Left ventricle myocardium superior (tissue), 1 donor: ENCODE data around the gene TCEAL1. TPM values are rescaled to one million over a fixed set of nuclear protein-coding genes. Genes with fewer than 3 reads are reported as not detected.
"Not testable (repeated sequence)": the region's sequence is repeated elsewhere in the genome, so short reads cannot be mapped to it uniquely, and the experiment has no call there.

ENCODE experiments used
- ATAC-seq: fragments of 200-7000 bp; cut with Tn5 transposase; one replicate; pipeline ENCODE4 v1.9.1; 2020; ENCODE audit warnings: mild to moderate bottlenecking, moderate library complexity
- DNase-seq: peaks from one replicate; pipeline ENCODE4 v3.0.0-alpha.2; 2020
- intact Hi-C: fragments of 100-400 bp; cut with micrococcal nuclease; formaldehyde crosslinking; loops from one replicate; pipeline ENCODE4 v1.11.0; 2022
- long read RNA-seq: library from polyadenylated mRNA; unstranded; transcript quantifications from one replicate; pipeline ENCODE4 v2.0.0, GENCODE V29; 2021
- total RNA-seq: library from RNA; stranded (reverse); fragmentation: NEBNext Ultra II Directional; extraction: Animal tissue kit (Norgen Biotek cat#: 25700); gene quantifications from one replicate; pipeline ENCODE4 v1.2.1, GENCODE V29; 2021
- donor health status: DM: no; HTN: yes; CAD: no; lungs with severe emphysema.

Gene TCEAL1, protein sequence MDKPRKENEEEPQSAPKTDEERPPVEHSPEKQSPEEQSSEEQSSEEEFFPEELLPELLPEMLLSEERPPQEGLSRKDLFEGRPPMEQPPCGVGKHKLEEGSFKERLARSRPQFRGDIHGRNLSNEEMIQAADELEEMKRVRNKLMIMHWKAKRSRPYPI
- total RNA-seq, result 20.0 TPM
- long read RNA-seq, transcript TCEAL1-201 (3 exons, 1,164 nt), result major isoform, 6 of 22 reads
- long read RNA-seq, partial matches to known transcripts, result 3 of 22 reads
- long read RNA-seq, other reads (novel, unspliced or antisense), result 8 of 22 reads

DNA sequence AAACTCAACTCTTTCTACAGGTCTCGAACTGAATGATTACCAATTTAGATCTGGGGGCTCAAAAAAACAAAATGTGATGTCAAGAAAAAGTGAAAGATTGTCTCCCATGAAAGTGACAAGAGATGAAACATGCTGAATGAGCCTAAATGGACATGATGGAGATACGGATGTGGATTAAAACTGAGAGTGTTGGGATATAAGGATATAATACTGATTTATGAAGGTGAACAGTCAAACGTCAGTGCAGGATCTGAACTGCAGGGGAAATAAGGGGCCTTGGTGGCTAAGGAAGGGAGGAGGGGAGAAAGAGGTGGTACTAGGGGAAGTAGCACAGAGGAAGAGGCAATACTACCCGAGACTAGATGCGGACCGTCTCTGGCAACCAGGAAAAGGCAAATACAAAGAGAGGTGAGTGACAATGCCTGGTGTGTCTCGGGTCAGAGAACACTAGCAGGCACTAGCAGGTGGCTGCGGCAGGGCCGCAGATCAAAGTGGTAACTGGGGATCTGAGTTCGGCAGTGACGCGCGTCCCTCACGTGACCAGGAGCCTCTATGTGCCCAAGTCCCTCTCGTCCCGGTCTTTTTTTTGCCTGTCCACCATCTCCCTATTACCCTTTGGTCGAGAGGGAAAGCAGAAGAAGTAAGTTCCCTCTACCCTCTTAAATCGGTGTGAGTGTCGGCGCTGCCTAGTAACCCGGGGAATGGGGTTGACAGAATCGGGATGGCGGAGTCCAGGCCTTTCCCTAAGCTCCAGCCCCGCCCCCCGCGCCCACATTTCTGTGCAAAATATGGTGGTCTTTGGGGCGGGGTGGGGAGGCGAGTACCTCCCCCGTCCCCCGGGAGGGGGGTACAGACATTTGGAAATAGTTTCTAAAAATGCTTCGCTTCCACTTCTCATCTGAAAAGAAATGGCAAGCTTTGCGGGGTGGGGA is at the start of gene TCEAL1:
TCEAL1 (plus strand) TSS at position 590 of the 932 bp plus-strand sequence. CDS start 942 bp downstream, outside the sequence.
- intact Hi-C loops, result no loop called here
- ATAC-seq, result peak; percentile 75
- DNase-seq, result peak; percentile 78

DNA sequence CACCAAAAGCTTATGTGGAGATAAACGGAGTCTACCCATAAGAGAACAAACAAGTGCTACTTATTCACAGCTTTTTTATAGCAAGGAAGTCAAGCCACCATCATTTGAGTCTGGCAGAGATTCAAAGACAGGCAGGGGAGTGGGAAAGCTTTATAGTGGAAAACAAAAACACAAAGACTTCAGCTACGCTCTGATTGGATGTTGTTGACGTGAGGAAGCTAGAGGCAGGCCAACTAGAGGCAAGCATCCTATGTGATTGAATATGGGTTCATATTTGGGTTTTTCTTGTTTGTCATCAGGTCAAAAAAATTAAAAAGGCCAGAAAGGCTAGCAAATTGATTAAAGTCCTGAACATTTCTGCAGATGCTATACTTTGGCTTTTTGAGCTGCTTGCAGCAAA is 44.2 kb upstream of the TCEAL1 start:
- DNase-seq, result no peak
- intact Hi-C loops, result no loop called here
- ATAC-seq, result no peak

DNA sequence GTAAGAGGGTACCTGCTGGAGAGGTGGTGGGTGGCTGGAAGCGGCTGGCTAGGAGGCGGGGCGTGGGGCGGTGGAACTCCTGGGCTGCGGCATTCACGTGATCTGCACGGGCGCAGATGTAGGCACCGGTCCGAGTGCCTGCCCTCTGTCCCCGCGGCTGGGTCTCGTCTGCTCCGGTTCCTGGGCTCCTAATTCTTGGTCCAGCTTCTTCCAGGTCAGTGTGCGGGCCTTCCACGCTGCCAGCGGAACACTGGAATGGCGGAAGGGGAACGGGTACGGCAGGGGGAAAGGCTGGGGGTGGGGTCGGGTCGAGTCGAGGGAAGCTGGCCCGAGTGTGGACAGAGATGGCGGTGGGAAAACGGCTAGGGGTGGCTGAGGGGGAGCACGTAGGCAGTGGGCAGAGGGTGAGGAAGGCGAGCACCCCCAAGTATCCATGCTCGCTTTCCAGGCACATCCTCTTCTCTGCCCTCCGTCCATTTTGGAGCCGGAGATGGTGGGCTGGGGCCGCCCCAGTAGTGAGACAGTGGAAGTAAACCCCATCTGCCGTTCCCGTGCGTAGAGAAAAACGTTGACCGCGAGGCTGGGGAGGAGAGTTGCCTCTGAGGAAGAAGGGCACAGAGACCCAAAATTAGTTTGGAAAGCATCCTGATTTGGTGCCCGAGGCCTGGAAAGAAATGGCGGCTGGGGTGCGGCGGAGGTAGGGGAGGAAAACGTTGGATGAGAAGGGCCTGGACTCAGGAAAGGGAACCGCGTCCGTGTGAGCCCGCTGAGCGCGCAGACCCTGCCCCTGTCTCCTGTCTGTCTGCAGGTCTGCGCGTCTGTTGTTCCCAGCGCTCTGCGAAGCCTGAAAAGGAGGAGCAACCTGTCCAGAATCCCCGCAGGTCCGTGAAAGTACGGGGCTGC is 43.1 kb upstream of the TCEAL1 start, which contains the start of gene TCEAL4:
TCEAL4 (plus strand) TSS at position 105 of the 903 bp plus-strand sequence. CDS start 1,161 bp downstream, outside the sequence.
- intact Hi-C loops, result no loop called here
- DNase-seq, result peak; percentile 74
- ATAC-seq, result peak; percentile 97

DNA sequence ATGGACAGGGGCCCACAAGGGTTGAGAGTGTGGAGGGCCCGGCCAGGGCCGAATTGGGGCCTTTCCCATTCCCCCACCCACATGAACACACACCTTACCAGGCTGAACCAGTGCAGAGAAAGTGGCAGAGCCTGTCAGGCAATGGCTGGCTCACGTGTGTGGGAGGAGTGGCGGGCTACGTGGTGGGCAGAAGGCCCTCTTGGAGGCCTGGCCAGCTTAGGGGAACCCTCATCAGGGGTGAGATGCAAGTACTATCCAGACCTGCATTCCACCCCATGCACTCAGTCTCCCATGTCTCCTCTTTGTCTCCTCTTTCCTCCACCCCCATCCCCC is 42.5 kb upstream of the TCEAL1 start:
- DNase-seq (peak; percentile 23), ATAC-seq (peak; percentile 59)
- intact Hi-C loops, result no loop called here

DNA sequence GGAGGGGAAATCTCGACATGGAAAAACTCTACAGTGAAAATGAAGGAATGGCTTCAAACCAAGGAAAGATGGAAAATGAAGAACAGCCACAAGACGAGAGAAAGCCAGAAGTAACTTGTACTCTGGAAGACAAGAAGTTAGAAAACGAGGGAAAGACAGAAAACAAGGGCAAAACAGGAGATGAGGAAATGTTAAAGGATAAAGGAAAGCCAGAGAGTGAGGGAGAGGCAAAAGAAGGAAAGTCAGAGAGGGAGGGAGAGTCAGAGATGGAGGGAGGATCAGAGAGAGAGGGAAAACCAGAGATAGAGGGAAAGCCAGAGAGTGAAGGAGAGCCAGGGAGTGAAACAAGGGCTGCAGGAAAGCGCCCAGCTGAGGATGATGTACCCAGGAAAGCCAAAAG is 42.1 kb upstream of the TCEAL1 start:
- DNase-seq (no peak), ATAC-seq (no peak)
- intact Hi-C loops, result no loop called here

DNA sequence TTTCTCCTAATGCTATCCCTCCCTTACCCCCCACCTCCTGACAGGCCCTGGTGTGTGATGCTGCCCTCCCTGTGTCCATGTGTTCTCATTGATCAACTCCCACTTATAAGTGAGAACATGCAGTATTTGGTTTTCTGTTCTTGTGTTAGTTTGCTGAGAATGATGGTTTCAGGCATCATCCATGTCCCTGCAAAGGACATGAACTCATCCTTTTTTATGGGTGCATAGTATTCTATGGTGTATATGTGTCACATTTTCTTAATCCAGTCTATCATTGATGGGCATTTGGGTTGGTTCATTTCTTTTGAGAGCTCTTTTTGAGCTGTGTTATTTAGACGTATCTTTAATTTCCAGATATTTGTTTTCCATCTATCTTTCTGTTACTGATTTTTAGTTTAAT is 36.5 kb upstream of the TCEAL1 start:
- intact Hi-C loops, DNase-seq, ATAC-seq: not testable (repeated sequence)

DNA sequence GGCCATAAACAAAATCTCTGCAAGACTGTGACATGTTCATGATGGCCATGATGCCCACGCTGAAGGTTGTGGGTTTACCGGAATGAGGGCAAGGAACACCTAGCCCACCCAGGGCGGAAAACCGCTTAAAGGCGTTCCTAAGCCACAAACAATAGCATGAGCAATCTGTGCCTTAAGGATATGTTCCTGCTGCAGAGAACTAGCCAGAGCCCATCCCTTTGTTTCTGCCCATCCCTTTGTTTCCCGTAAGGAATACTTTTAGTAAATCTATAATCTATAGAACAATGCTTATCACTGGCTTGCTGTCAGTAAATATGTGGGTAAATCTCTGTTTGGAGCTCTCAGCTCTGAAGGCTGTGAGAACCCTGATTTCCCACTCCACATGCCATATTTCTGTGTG is 33.6 kb upstream of the TCEAL1 start:
- intact Hi-C loops, ATAC-seq, DNase-seq: not testable (repeated sequence)

DNA sequence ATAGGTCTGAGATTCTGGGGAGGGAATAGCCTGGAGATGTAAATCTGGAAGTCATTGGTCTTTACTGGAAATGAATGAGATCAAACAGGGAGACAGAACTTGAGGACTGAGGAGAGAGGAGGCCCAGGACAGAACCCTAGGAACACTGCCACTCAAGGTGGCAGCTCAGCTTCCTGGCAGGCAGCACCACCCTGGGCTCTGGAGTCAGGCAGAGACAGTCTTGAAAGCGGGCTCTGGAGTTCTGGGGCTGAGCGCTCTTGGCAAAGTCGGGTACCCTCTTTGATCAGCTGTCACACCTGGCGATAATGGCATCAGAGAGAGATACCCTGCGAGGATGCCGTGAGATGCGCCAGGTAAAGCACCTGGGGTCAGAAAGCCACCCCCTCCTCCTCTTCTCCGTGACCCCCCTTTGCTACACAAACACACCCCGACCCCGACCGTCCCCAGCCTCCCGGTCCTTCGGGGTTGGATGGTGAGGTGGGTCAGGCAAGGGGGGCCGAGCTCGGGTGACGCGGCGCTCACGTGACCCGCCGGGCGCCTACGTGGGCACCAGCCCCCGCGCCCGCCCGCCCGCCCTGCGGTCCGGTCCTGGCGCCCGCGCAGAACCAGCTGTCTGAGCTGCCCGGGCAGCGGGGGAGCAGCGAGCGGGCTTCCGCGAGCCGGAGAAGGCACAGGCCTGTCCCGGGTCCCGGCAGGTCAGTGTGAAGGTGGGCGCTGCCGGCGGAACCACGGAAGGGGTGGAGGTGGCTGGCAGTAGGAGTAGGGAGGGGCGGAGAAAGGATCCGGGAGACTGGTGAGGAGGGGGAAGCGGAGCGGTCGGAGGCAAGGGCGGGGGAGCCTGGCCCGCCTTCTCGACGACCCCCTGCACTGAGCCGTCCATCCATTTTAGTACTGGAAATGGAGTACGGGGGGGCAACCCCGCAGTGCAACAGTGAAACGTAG is 21.1 kb upstream of the TCEAL1 start, which contains the start of gene TCEAL3:
TCEAL3 (plus strand) TSS at position 600 of the 942 bp plus-strand sequence. CDS start 1,102 bp downstream, outside the sequence.
- intact Hi-C loops, result no loop called here
- ATAC-seq (peak; percentile 96), DNase-seq (peak; percentile 74)

DNA sequence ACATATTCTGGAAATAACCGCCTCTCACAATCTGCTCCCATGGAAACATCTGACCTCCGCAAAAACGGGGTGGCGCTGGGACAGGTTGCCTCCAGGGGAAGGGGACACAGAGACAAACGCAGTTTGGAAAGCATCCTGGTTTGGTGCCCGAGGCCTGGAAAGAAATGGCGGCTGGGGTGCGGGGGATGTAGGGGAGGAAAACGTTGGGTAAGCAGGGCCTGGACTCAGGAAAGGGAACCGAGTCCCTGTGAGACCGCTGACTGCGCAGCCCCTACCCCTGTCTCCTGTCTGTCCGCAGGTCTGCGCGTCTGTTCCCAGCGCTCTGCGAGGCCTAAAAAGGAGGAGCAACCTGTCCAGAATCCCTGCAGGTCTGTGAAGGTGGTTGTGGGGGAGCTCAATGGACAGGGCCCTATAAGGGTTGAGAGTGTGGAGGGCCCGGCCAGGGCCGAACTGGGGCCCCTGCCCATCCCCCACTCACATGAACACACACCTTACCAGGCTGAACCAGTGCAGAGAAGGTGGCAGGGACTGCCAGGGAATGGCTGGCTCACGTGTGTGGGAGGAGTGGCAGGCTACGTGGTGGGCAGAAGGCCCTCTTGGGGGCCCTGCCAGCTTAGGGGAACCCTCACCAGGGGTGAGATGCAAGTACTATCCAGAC is 20.3 kb upstream of the TCEAL1 start:
- DNase-seq (peak; percentile 37), ATAC-seq (peak; percentile 63)
- intact Hi-C loops, result no loop called here

DNA sequence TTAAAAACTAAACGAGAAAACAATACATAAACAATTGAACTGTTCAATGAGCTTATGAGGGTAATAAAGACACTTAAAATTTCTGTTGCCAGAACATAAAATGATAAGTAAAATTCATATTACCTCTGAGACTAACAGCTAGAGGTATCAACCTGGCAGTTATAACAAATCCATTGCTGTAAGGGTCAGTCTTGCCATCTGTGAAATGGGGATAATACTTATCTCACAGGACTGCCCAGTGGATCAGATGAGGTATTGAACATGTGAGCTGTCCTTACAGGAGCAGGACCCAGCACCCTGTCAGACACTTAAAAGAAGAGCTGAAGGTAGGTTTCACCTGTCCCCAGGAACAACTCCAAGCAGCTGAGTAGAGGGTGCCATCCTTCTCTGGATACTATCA is 18.5 kb upstream of the TCEAL1 start:
- ATAC-seq, result no peak
- intact Hi-C loops, result no loop called here

DNA sequence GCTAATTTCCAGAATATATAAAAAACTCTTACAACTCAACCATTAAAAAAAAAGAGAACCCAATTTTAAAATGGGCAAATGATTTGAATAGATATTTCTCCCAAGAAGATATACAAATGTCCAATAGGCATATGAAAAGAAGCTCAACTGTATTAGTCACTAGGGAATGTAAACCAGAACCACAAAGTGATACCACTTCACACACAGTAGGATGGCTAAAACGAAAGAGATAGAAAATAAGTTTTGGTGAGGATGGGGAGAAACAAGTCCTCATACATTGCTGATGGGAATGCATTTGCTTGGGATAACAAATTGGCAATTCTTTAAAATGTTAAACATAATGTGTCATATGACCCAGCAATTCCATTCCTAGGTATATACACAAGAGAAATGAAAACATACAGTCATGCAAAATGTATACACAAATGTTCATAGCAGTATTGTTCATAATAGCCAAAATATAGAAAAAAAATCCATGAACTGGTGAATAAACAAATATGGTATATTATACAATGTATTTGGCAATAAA is 15.3 kb upstream of the TCEAL1 start:
- DNase-seq (no peak), ATAC-seq (no peak)
- intact Hi-C loops, result no loop called here

More for the DNA sequence above, 18.5 kb upstream of the TCEAL1 start:
- DNase-seq, result no peak

DNA sequence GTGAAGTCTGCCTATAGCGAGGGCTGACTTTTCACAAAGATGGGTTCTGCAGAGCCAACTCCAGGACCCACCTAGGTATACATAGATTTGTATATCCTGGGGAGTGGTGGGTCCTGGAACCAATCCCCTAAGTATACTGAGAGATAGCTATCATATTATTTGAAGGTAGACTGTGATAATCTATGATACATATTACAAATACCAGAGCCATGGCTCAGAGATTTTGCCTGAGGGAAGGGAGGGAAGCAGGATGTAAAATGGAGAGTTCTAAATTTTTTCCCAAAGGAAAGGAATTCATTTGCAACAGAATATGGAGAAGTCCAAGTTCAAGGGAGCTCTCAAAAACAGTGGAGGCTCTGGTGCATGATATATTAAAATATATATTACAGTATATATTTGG is 13.8 kb upstream of the TCEAL1 start:
- ATAC-seq (no peak), DNase-seq (no peak)
- intact Hi-C loops, result no loop called here

DNA sequence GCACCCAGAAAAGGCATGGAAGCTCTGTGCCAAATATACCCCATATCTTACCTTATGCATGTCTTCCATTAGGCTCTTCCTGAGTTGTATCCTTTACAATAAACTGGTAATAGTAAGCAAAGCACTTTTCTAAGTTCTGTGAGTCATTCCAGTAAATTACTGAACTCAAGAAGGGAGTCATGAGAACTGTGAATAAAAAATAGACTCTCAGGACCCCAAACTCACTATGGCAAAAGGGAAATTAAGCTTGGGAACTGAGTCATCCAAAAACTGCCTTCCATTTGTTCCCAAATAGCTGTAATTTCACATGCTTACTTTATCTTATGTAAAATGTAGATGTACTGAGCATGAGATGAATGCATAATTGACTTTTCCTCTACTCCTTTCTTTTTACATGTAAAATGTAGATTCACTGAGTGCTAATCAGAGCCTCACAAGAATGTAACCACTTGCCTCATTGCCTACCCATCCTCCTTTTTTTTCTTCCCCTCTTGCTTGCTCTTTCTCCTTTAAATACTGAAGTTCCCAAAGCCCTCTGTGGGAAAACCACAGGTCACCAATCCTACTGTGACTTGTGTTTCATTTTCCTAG is 12.9 kb upstream of the TCEAL1 start:
- ATAC-seq, result no peak
- intact Hi-C loops, result no loop called here
- DNase-seq, result no peak

DNA sequence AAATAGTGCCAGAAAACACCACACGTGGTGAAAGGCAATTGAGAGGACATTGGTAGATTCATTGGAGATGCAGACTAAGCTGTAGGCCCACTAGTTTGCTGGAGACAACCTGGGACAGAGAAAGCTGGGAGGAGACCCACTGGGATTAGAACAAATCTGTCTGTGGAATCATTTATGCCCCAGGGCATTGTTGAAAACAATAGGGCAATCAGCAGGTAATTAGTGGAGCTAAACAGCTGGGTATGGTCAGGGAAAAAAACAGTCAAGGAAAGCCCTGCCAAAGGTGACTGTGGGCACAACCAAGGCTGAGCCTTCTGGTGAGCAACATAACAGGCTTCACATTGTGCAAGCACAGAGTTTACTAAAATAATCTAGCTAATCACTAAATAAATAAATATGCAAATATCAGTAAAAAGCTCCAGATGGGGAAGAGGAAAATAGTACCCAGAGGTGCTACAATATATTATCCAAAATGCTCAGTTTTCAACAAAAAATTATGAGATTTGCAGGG is 12.0 kb upstream of the TCEAL1 start:
- no peak for DNase-seq
- intact Hi-C loops, result no loop called here
- ATAC-seq, result no peak

DNA sequence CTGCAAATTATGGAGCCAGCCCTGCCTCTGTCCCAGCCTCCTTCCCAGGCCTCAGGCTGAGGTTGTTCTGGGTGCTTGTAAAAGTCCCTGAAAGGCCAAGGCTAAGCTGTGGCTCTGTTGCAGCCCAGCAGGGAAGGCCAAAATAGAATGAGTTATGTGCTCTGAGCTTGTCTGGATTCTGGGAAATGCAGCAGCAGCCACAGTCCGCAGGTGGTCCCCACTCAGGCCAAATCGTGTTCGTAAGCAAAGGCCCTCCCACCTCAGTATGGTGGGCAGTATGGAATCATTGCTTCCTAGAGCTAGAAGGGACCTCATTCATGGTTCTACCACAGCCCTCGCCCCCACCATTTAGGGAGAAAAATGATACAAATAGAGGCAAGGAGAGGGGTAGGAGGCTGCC is 4.7 kb upstream of the TCEAL1 start:
- DNase-seq (no peak), ATAC-seq (peak; percentile 24)
- intact Hi-C loops, result no loop called here

DNA sequence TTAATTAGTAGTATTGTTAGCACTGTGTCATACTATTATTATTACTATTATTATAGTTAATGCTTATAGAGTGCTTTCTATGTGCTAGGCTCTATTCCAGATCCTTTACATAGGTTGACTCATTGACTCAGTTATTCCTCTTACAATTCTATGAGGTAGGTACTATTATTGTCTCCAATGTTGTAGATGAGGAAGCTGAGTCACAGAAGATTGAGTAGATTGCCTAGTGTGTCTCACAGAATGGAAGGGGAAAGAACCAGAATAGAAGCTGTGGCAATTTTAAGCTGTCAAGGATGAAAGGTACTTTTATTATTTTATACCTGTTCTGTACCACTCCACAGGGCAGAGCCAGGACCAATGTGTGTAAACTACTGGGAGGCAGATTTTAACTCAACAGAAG is 1.9 kb upstream of the TCEAL1 start:
- ATAC-seq, result no peak
- DNase-seq, result no peak
- intact Hi-C loops, result no loop called here
